GM21576 (cell line): ENCODE measurements around the gene PPT1.

Experiments
- ATAC-seq: cut with Tn5 transposase; IDR thresholded peaks from one replicate; pipeline ENCODE4 v1.9.1; 2021; ENCODE audit warnings: mild to moderate bottlenecking, moderate library complexity; ENCODE audit not compliant: unreplicated experiment

The PPT1 gene

DNA sequence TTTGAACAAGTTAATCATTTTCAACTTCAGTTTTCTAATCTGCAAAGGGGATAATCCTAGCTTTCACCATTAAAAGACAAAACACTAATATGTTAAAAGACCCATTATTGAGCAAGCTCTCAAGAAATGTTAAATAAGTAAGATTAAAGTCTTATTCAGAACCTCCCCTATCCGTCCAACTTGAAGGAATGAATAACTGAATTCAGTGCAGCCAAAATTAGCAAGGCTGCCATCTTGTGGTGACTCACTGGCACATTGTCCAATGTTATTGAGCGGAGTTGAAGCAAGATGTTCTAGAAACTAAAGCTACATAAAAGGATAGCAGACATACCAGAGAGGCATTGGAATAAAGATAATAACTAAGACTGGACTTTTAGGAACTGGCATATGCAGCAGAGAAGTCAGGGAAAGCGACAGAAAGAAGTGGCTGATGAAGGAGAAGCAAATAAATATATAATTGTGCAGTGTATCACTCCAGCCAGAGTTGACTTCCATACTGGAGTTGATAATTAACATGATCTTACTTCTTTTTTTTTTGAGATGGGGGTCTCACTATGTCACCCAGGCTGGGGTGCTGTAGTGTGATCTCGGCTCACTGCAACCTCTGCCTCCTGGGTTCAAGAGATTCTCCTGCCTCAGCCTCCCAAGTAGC is 64.7 kb downstream of the PPT1 start:
- no peak for ATAC-seq

DNA sequence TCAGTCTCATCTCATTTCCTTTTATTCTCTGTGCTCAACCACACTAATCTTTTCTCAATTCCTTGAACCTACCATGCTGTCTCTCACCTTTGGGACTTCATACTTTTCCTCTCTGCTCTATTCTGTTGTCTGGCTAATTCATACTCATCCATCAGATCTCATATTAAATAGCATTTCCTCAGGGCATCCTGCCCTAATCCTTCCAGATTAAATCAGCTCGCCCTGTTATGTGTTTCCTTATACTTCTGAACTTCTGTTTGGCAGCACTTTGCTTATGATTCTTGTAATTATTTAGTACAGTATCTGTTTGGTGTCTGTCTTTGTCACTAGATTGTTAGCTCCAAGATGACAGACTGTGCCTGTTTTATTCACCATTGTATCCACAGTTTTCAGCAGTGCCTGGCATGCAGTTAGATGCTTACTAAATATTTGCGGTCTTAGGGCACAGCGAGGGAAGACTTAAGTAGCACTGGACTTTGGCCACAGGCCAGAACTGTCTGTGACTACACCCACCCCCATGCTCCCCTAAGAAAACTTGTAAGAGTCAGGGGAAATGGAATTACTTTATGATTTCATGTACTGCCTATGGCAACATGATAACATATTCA is 66.4 kb downstream of the PPT1 start:
- ATAC-seq, result no peak

DNA sequence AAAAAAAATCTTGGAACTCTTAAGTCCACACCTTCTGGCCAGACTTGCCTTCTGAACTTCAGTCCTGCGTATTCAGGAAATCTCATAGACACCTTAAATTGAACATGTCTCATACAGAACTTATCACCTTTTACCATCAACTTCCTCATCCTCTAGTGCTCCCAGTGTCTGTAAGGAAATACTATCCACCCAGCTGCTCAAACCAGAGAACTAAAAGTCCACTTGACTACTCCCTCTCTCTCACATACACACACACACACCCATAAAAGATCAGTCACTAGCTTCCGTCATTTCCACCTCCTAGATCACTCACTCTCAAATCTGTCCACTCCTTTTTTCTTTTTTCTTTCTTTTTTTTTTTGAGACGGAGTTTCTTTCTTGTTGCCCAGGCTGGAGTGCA is 67.4 kb downstream of the PPT1 start:
- ATAC-seq, result no peak

DNA sequence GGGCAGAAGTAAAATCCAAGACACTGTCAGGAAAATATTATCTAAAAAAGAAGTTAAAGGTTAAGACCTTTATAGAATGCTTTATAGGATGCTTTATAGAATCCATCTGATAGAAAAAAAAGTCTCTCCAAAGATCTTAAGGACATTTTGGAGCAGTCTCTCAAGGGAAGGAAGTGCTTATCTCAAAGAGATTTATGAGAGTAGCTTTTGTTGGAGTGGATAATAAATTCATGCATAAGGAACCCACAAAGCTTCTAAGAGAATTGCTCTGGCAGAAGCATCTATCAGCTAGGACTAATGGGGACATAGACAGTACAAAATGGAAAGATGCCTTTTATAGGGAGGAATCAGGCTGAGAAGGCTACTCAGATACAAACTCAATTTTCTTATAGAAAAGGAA is 69.4 kb downstream of the PPT1 start:
- ATAC-seq, result no peak

DNA sequence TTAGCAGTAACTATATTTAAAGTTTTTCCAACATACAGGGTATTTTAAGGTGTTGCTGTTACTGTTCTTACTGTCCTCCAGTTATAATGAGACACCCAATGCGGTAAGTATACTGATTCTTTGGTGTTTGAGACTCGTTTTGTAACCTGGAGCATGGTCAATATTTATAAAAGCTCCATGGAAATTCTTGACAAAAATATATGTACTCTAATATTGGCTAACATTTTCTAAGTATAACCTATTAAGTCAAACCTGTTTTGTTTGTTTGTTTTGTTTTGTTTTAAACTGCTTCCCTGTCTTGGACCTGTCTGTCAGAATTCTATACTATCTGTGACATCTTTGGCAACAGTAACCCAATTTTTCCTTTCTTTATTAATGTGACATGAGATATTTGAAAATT is 72.4 kb downstream of the PPT1 start:
- ATAC-seq, result no peak

DNA sequence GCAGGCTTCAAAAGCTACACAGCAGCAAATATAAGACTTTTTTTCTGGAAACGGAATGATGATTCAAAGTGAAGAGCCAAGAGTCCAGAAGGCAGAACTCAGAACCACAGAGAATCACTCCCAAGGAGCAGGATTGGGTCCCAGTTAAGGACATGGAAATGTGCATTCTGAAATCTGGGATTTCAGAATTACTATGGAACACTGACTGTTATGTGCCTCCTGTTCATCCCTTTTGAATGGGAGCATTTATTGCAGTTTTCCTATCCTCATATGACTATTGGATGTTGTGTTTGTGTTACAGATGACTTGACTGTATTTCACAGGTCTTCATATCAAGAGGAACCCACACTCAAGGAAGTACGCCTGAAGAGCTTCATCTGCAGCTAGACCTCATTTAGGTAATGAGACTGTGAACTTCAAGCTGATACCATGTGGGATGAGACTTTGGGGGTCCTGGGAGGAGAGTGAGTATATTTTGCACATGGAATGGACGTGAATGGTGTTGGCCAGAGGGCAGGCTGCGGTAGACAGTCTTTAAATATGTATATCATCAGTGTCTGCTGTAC is 73.6 kb downstream of the PPT1 start:
- ATAC-seq, result no peak
